GM23248 (cell line): ENCODE measurements around the gene ATP5ME. TPM values are rescaled to one million over a fixed set of nuclear protein-coding genes. Genes with fewer than 3 reads are reported as not detected.

Experiments used
- DNase-seq: peaks from one replicate; pipeline ENCODE4 v3.0.0-alpha.2; 2015
- H2AFZ ChIP-seq: fragments of 200-600 bp; sonication (generic); 2 replicates; pipeline ENCODE4 v1.6.1; 2016; ENCODE audit warnings: antibody characterized with exemption
- H3F3A ChIP-seq: fragments of 200-600 bp; sonication (generic); 2 replicates; pipeline ENCODE4 v1.6.1; 2016; ENCODE audit warnings: mild to moderate bottlenecking, antibody characterized with exemption, mixed run types; ENCODE audit not compliant: insufficient read depth
- H3K27ac ChIP-seq: fragments of 200-600 bp; sonication (generic); 2 replicates; pipeline ENCODE4 v1.5.1; 2016; ENCODE audit warnings: mild to moderate bottlenecking
- H3K27me3 ChIP-seq: fragments of 200-600 bp; sonication (generic); replicated peaks from 2 replicates; pipeline ENCODE4 v1.6.1; 2016; ENCODE audit warnings: mild to moderate bottlenecking; ENCODE audit not compliant: insufficient read depth
- H3K36me3 ChIP-seq: fragments of 200-600 bp; sonication (generic); 2 replicates; pipeline ENCODE4 v1.6.1; 2016; ENCODE audit warnings: low read depth, mild to moderate bottlenecking
- H3K4me1 ChIP-seq: fragments of 200-600 bp; sonication (generic); 2 replicates; pipeline ENCODE4 v1.6.1; 2016; ENCODE audit warnings: mild to moderate bottlenecking; ENCODE audit not compliant: insufficient read depth
- H3K4me2 ChIP-seq: fragments of 200-600 bp; sonication (generic); one replicate; pipeline ENCODE4 v1.6.1; 2016; ENCODE audit warnings: mild to moderate bottlenecking; ENCODE audit not compliant: unreplicated experiment
- H3K4me3 ChIP-seq: fragments of 200-600 bp; sonication (generic); 2 replicates; pipeline ENCODE4 v1.5.1; 2016; ENCODE audit warnings: mild to moderate bottlenecking
- H3K79me2 ChIP-seq: fragments of 200-600 bp; sonication (generic); 2 replicates; pipeline ENCODE4 v1.6.1; 2016; ENCODE audit warnings: mild to moderate bottlenecking; ENCODE audit not compliant: insufficient read depth
- H3K9ac ChIP-seq: fragments of 200-600 bp; sonication (generic); 2 replicates; pipeline ENCODE4 v1.6.1; 2016; ENCODE audit warnings: mild to moderate bottlenecking
- H3K9me2 ChIP-seq: fragments of 200-600 bp; sonication (generic); 2 replicates; pipeline ENCODE4 v1.6.1; 2016; ENCODE audit warnings: mixed run types, mild to moderate bottlenecking, moderate library complexity; ENCODE audit not compliant: insufficient read depth
- H3K9me3 ChIP-seq: fragments of 200-600 bp; sonication (generic); one replicate; pipeline ENCODE4 v1.6.1; 2017; ENCODE audit warnings: low read depth
- H4K20me1 ChIP-seq: fragments of 200-600 bp; sonication (generic); 2 replicates; pipeline ENCODE4 v1.6.0; 2016; ENCODE audit not compliant: insufficient read depth
- EZH2 ChIP-seq: fragments of 200-600 bp; sonication (generic); IDR thresholded peaks from 2 replicates; pipeline ENCODE4 v1.6.1; 2018; ENCODE audit warnings: antibody characterized with exemption, mild to moderate bottlenecking; ENCODE audit not compliant: insufficient read depth, poor library complexity, severe bottlenecking
- EZH2phosphoT487 ChIP-seq: fragments of 200-600 bp; sonication (generic); IDR thresholded peaks from 2 replicates; pipeline ENCODE4 v1.6.1; 2018; ENCODE audit warnings: antibody characterized with exemption, moderate library complexity, mild to moderate bottlenecking, low read depth; ENCODE audit not compliant: insufficient read depth
- WGBS, 2 experiments: methylation state at CpG; one replicate each; pipeline ENCODE4 v1.1.6; 2015 to 2017; ENCODE audit warnings: low lambda C conversion rate in 2 of 2, low coverage in 1 of 2; ENCODE audit errors: missing lambda C conversion rate in 2 of 2; 5-methylcytosine and 5-hydroxymethylcytosine counted together
- in situ Hi-C: fragments of 300-500 bp; cut with MboI; formaldehyde crosslinking; loops from 2 replicates; pipeline ENCODE4 v1.15.0; 2020
- polyA plus RNA-seq: library from polyadenylated mRNA; unstranded; fragments of >200 nt; fragmentation: Nextera tagmentation; extraction: Ambion mirVana; gene quantifications from 2 replicates; pipeline ENCODE4 v1.2.1, GENCODE V29; 2016
- total RNA-seq: library from RNA; depleted of rRNA; stranded (reverse); fragments of >200 nt; shearing (Covaris generic); gene quantifications from 2 replicates; pipeline ENCODE4 v1.2.3, GENCODE V29; 2014

ATP5ME gene
- total and polyA plus RNA-seq, 2 experiments from 2014 or later = 26.3 to 478 TPM

- Histone ChIP-seq H3K9me2 (no peaks in the 10 kb centered on the region), H3F3A (no peaks in the 10 kb centered on the region), H3K36me3 (no peaks in the 10 kb centered on the region), H3K4me2 (no peak overlapping the region), H3K4me3 (no peak overlapping the region), H3K27me3 (no peaks in the 10 kb centered on the region), H3K9ac (no peak overlapping the region), H3K79me2 (no peaks in the 10 kb centered on the region), H3K4me1 (no peaks in the 10 kb centered on the region), H3K9me3 (no peaks in the 10 kb centered on the region), H2AFZ (no peak overlapping the region), H3K27ac (no peak overlapping the region), H4K20me1 (no peaks in the 10 kb centered on the region)
- no peak for TF ChIP-seq EZH2phosphoT487
- in situ Hi-C loops = no loop called here
- 76 to 84% methylated on average over 10 to 12 of the region's 12 CpGs for WGBS, 2 experiments
- DNase-seq = no peak
These were observed 8.7 kb downstream of the ATP5ME start for GRCh38 chr4:665381-665750.

DNA sequence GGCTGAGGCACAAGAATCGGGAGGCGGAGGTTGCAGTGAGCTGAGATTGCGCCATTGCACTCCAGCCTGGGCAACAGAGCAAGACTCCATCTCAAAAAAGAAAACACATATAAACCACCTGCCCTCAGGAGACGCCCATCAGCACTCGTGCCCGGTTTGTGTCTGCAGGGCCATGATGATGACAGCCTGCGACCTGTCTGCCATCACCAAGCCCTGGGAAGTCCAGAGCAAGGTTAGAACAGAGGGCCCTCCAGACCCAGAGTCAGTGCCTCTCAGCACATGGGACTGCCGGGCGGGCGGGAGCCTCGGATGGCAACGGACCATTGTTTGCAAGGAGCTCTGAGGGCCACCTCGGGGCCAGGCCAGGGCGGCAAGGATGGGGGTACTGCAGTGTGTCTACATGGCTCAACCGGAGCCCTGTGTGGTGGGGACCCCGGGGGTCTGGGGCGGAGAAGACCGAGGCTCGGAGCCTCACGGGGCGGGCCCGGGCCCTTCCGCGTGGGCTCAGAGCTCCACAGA is 9.3 kb downstream of the ATP5ME start:
- H3F3A ChIP-seq = no peaks in the 10 kb centered on the region
- WGBS, 2 experiments = 93 to 94% methylated on average over 17 to 23 of the region's 24 CpGs
- no peak overlapping the region for H3K4me2 ChIP-seq
- no peaks in the 10 kb centered on the region for H3K4me1 ChIP-seq
- H3K27me3 ChIP-seq = no peaks in the 10 kb centered on the region
- H3K4me3 ChIP-seq = no peak overlapping the region
- no peak for DNase-seq
- no peak overlapping the region for H2AFZ ChIP-seq
- H3K79me2 ChIP-seq = no peaks in the 10 kb centered on the region
- no peak overlapping the region for H3K9ac ChIP-seq
- H4K20me1 ChIP-seq = no peaks in the 10 kb centered on the region
- no peaks in the 10 kb centered on the region for H3K9me2 ChIP-seq
- in situ Hi-C loops = no loop called here
- TF ChIP-seq EZH2 = no peak
- no peak for TF ChIP-seq EZH2phosphoT487
- H3K27ac ChIP-seq = no peak overlapping the region
- H3K9me3 ChIP-seq = no peaks in the 10 kb centered on the region
- no peaks in the 10 kb centered on the region for H3K36me3 ChIP-seq

DNA sequence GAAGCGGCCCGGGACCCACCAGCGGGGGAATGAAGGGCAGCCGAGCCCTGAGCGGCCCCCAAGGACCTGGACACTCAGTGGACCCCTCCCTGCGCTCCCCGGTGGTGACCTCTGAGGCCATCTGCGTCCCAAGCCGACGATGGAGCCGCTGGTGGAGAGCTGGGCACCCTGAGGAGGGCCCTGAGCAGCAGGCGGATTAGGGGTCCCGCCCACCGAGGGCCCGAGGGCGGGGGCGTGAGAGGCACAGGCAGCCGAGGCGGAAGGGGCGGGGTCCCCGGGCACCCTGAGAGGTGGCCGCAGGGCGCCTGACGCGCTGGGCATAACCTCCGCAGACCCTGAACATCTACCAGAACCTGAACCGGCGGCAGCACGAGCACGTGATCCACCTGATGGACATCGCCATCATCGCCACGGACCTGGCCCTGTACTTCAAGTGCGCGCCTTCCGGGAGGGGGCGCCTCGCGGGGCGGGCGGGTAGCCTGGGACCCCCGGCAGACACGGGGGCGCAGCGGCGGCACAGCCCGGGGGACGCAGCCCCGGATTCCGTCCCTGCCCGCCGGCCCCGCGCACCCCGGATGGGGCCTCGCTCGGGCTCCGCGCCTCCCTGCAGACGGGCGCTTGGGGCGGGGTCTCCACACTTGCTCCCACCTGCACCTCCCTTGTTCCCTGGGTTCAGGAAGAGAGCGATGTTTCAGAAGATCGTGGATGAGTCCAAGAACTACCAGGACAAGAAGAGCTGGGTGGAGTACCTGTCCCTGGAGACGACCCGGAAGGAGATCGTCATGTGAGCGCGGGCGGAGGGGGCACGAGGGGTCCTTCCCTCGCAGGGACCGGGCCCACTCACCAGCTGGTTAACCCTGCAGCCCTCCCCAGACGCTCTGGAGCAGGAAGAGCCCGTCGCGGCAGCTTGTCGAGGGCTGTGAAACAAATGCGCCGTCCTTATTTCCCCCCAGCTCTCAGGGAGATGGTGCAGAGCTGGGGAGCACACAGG is 10.3 kb downstream of the ATP5ME start:
- 3 to 5% methylated on average over 69 of the region's 80 CpGs for WGBS, 2 experiments
- H3K4me3 ChIP-seq = peak overlapping the region; percentile 43

DNA sequence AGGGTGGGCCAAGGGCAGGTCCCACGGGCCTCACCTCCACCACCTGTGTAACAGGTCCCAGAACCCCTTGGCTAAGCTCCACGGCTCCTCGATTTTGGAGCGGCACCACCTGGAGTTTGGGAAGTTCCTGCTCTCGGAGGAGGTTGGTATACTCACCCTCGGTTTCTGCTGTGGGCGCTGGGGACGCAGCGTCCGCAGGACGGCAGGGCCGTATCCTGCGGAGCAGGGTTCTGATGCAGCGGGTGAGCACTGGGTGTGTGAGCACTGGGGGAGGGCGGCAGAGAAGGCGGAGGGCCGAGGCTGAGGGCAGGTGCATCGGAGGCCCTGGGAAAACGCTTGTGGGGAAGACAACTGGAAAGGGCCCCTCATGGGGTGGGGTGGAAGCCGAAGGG is 11.0 kb downstream of the ATP5ME start:
- DNase-seq = no peak
- Histone ChIP-seq H3K36me3 (no peaks in the 10 kb centered on the region), H3K9me2 (no peaks in the 10 kb centered on the region), H3K79me2 (no peaks in the 10 kb centered on the region), H4K20me1 (no peaks in the 10 kb centered on the region), H3F3A (no peaks in the 10 kb centered on the region), H3K27me3 (no peaks in the 10 kb centered on the region), H3K27ac (no peak overlapping the region), H3K9ac (no peak overlapping the region), H2AFZ (no peak overlapping the region), H3K4me1 (no peaks in the 10 kb centered on the region), H3K9me3 (no peaks in the 10 kb centered on the region), H3K4me2 (no peak overlapping the region), H3K4me3 (no peak overlapping the region)
- in situ Hi-C loops = no loop called here
- 36 to 40% methylated on average over 19 to 20 of the region's 20 CpGs for WGBS, 2 experiments
- TF ChIP-seq EZH2 (no peak), EZH2phosphoT487 (no peak)

More for the DNA sequence above, 10.3 kb downstream of the ATP5ME start:
- no peaks in the 10 kb centered on the region for H3K79me2 ChIP-seq
- no peaks in the 10 kb centered on the region for H3K36me3 ChIP-seq
- H3K4me1 ChIP-seq = no peaks in the 10 kb centered on the region
- no peaks in the 10 kb centered on the region for H3F3A ChIP-seq
- peak overlapping the region; percentile 33 for H2AFZ ChIP-seq
- no peak overlapping the region for H3K27ac ChIP-seq
- H3K4me2 ChIP-seq = no peak overlapping the region
- no peaks in the 10 kb centered on the region for H3K9me3 ChIP-seq
- H3K27me3 ChIP-seq = no peaks in the 10 kb centered on the region
- no peaks in the 10 kb centered on the region for H4K20me1 ChIP-seq
- H3K9ac ChIP-seq = no peak overlapping the region
- TF ChIP-seq EZH2phosphoT487 (no peak), EZH2 (no peak)
- in situ Hi-C loops = no loop called here
- DNase-seq = no peak
- no peaks in the 10 kb centered on the region for H3K9me2 ChIP-seq
